IPS-18c (cell line): Measurements from ENCODE around the gene GRID2.
"Not testable (repeated sequence)": the region's sequence is repeated elsewhere in the genome, so short reads cannot be mapped to it uniquely, and the experiment has no call there.

Experiments used
- H3K4me3 ChIP-seq: 2 replicates; pipeline ENCODE4 v1.7.0; 2013; ENCODE audit warnings: low read depth, mild to moderate bottlenecking, low read length, moderate library complexity; ENCODE audit not compliant: insufficient read depth
- H3K9me3 ChIP-seq: one replicate; pipeline ENCODE4 v1.6.1; 2013; ENCODE audit warnings: mild to moderate bottlenecking, low read length, moderate library complexity; ENCODE audit not compliant: control insufficient read depth, insufficient read depth

Gene GRID2

DNA sequence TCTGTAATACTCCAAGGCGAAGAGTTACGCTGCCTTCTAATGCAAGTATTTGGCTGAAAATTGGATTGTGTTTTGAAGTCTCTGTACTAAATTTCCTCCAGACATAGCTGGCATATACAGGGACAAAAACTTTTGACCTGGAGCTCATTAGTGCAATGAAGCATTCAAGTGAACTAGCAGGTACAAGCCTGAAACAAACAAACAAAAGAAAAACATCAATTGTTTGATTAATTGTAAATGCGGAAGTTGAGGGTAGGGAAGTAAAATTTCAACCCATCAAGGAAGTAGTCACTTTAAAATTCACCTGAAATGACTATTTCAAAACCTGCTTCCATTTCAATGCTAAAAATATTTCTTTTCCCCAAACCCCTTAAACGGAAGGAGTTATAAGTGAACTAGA is 1008.5 kb downstream of the GRID2 start:
- Histone ChIP-seq H3K9me3 (no peaks in the 10 kb centered on the region), H3K4me3 (no peak overlapping the region)

DNA sequence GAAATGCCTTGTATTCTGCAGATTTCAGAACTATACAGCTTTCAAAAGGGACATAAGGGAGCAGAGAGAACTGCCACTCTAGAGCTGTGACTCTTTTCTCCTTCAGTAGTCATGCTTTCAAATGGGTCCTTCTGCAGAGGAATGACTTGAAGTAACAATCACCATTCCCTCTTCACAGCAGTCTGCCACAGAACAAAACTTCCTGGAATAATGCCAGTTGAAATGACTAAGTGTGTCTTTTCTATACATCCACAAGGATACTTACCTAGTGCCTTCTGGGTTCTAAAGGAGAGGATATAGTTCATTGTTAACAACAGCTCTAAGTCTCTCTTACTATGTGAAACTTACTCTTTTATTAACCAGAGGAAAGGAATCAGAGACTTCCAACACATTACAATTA is 1009.4 kb downstream of the GRID2 start:
- no peak overlapping the region for H3K4me3 ChIP-seq
- no peaks in the 10 kb centered on the region for H3K9me3 ChIP-seq

- H3K4me3 ChIP-seq: no peak overlapping the region
- H3K9me3 ChIP-seq: no peaks in the 10 kb centered on the region
Observed at GRCh38 chr4:93317057-93317456, 1013.3 kb downstream of the GRID2 start.

DNA sequence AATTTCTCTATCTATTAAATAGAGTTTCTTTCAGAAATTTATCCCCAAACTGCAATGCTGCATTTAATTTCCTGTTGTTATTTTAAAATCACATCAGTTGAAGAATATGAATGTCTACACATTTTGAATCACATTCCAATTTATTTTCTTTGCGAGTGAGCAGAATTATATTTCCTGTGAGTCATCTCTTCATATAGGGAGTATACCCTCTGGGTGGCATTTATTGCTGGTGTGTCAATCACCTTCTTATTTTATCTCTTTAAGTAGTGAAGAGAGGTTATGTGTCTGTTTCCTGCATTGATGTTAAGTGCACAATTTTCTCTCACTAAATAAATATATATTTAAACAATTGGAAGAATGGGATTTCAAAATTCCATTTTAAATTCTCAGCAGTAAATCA is 1013.8 kb downstream of the GRID2 start:
- Histone ChIP-seq H3K4me3 (no peak overlapping the region), H3K9me3 (no peaks in the 10 kb centered on the region)

DNA sequence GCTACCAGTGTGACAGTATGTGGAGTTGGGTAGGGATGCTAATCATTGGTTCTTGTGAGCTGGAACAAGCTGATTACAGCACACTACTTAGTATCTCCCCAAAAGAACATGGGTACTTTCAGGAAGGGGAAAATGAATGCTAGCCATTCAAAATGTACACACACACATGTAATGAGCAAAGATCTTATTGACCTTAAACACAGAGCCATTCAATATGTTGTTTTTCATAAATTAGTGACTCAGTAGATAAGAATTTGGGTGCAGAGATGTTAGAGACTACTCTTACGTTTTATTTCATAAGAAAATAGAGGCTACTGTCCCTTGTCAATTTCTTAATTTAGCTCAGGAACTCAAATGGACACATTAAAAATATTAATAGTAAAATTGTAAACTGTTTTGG is 1015.3 kb downstream of the GRID2 start:
- Histone ChIP-seq H3K4me3 (no peak overlapping the region), H3K9me3 (no peaks in the 10 kb centered on the region)

GRCh38 chr4:93320356-93320755 is 1016.6 kb downstream of the GRID2 start:
- no peaks in the 10 kb centered on the region for H3K9me3 ChIP-seq
- H3K4me3 ChIP-seq: no peak overlapping the region

DNA sequence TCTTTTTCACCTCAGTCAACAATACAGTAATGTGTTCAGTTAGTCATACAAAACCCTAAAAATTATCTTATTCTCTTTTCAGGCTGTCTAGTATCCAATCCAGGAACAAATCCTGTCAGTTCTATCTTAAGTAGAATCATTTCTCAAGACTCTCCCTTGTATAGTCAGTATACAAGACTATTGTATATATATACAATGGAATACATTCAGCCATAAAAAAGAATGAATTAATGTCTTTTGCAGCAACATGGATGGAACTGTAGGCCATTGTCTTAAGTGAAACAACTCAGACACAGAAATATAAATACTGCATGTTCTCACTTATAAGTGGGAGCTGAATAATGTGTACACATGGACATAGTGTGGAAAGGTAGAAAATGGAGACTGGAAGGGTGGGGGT is 1023.6 kb downstream of the GRID2 start:
- H3K4me3 ChIP-seq: no peak overlapping the region

GRCh38 chr4:93334003-93334402 is 1030.2 kb downstream of the GRID2 start:
- no peak overlapping the region for H3K4me3 ChIP-seq
- H3K9me3 ChIP-seq: no peaks in the 10 kb centered on the region

More for the DNA sequence above, 1023.6 kb downstream of the GRID2 start:
- no peaks in the 10 kb centered on the region for H3K9me3 ChIP-seq

- H3K4me3 ChIP-seq: no peak overlapping the region
- H3K9me3 ChIP-seq: no peaks in the 10 kb centered on the region
Observed at GRCh38 chr4:93337196-93337595, 1033.4 kb downstream of the GRID2 start.

GRCh38 chr4:93342738-93343137 is 1039.0 kb downstream of the GRID2 start:
- no peak overlapping the region for H3K4me3 ChIP-seq

DNA sequence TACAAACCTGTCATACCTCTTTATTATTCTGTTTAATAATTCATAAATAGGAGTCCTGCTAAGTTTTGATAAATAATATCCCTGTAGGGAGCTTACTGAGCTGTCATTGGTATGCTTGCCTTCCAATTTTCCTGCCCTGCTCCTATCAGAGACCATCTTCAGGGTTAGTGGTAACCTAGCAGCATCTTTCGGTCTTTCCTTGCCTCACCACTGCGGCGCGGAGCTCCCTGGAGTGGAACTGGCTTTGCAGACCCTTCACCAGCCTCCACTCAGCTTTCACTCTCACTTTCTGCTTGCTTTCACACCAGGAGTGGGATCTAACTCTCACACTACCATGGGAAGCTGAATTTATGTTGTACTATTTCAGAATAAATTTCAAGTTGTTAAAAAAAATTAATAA is 1043.1 kb downstream of the GRID2 start:
- Histone ChIP-seq H3K9me3 (no peaks in the 10 kb centered on the region), H3K4me3 (no peak overlapping the region)

More at GRCh38 chr4:93342738-93343137, 1039.0 kb downstream of the GRID2 start:
- no peaks in the 10 kb centered on the region for H3K9me3 ChIP-seq

- Histone ChIP-seq H3K9me3 (no peaks in the 10 kb centered on the region), H3K4me3 (no peak overlapping the region)
Observed at GRCh38 chr4:93348896-93349295, 1045.1 kb downstream of the GRID2 start.

GRCh38 chr4:93351846-93352245 is 1048.1 kb downstream of the GRID2 start:
- H3K9me3 ChIP-seq: no peaks in the 10 kb centered on the region
- no peak overlapping the region for H3K4me3 ChIP-seq

DNA sequence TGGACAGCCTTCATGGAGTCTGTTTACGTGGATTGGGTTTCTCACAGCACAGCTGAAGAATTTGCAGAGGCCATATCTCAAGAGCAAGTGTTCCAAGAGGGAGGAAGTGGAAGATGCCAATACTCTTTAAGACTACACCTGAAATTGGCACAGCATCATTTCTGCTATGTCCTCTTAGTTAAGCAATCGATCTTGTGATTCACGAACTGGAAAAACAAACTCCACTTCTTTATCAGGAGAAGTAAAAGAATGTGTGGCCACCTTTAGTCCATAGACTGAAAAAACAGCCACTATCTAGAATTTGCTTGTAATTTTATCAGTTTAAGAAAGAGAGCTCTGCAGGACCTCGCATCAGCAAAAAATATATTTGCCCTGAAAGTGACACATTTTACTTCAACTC is 1051.6 kb downstream of the GRID2 start:
- H3K4me3 ChIP-seq: no peak overlapping the region
- H3K9me3 ChIP-seq: no peaks in the 10 kb centered on the region

DNA sequence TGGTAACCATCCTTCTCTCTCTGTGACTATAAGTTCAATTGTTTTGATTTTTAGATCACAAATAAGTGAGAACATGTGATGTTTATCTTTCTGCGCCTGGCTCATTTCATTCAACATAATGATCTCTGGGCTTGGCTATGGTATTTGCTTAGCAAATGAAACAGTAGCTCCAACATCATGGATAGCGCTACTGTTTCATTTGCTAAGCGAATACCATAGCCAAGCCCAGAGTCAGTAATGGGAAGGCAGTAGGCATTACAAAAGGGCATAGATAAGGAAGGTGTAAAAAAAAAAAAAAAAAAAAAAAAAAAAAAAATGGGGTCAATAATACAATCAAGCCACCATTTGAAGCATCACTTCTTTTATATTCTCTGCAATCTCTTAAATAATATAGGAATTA is 1055.8 kb downstream of the GRID2 start:
- Histone ChIP-seq H3K9me3 (no peaks in the 10 kb centered on the region), H3K4me3 (no peak overlapping the region)

DNA sequence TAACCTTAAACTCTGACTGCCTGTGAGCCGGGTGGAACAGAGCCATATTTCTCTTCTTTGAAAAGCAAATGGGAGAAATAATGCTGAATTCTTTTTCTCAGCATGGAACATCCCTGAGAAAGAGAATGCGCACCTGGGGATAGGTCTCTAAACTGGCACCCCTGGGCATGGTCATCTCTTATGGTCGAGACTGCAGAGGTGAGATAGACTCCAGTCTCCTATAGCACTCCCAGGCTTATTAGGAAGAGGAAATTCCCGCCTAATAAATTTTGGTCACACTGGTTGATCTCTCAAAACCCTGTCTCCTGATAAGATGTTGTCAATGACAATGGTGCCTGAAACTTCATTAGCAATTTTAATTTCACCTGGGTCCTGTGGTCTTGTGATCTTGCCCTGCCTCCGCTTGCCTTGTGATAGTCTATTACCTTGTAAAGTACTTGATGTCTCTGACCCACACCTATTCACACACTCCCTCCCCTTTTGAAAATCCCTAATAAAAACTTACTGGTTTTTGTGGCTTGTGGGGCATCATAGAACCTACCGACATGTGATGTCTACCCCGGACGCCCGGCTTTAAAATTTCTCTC is 1062.5 kb downstream of the GRID2 start:
- H3K9me3 ChIP-seq, H3K4me3 ChIP-seq: not testable (repeated sequence)

GRCh38 chr4:93368968-93369367 is 1065.2 kb downstream of the GRID2 start:
- H3K9me3 ChIP-seq: no peaks in the 10 kb centered on the region

DNA sequence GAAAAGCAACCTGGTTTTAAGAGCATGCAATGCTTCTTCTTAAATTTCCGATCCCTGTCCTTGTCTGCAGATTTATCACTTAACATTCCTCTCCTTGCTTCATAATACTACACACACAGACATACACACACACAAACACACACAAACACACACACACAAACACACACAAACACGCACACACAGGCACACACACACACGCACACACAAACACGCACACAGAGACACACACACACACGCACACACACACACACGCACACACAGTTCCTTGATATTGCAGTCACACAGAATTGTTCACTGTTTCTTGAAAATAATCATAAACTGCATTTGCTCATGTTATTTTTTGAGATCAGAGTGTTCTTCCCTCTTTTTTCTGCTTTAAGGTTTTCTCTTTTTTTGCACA is 1066.5 kb downstream of the GRID2 start:
- no peaks in the 10 kb centered on the region for H3K9me3 ChIP-seq
- H3K4me3 ChIP-seq: no peak overlapping the region

More at GRCh38 chr4:93368968-93369367, 1065.2 kb downstream of the GRID2 start:
- no peak overlapping the region for H3K4me3 ChIP-seq
